Testis (tissue), 3 donors: ENCODE measurements around the gene DHRS3. TPM values are rescaled to one million over a fixed set of nuclear protein-coding genes. Genes with fewer than 3 reads are reported as not detected.
A peak's percentile ranks its signal among the peaks of the same experiment; 100 is the strongest.

ENCODE experiments used
- DNase-seq: peaks from one replicate; pipeline ENCODE4 v3.0.0-alpha.2; 2019
- H3K27ac ChIP-seq, 2 donors: fragments of 200-600 bp; sonication (generic); one replicate each; pipeline ENCODE4 v1.5.1; 2019
- H3K27me3 ChIP-seq: fragments of 200-600 bp; sonication (generic); one replicate; pipeline ENCODE4 v1.5.1; 2019
- H3K36me3 ChIP-seq: fragments of 200-600 bp; sonication (generic); one replicate; pipeline ENCODE4 v1.5.1; 2017; ENCODE audit warnings: low read depth; ENCODE audit errors: missing control alignments
- H3K4me1 ChIP-seq: fragments of 200-600 bp; sonication (generic); one replicate; pipeline ENCODE4 v1.5.1; 2019
- H3K4me3 ChIP-seq, 2 donors: fragments of 200-600 bp; sonication (generic); one replicate each; pipeline ENCODE4 v1.5.1; 2017 to 2019
- H3K9me3 ChIP-seq: fragments of 200-600 bp; sonication (generic); one replicate; pipeline ENCODE4 v1.5.1; 2017
- CTCF ChIP-seq, 3 experiments: fragments of 450-650 bp in 2 of 3; fragments of 200-600 bp in 1 of 3; sonication (generic) in 1 of 3; IDR thresholded peaks; one replicate each; pipeline ENCODE4 v1.5.1; 2016 to 2019; ENCODE audit warnings: antibody characterized with exemption in 3 of 3, mild to moderate bottlenecking in 2 of 3, moderate library complexity in 1 of 3
- POLR2A ChIP-seq: fragments of 450-650 bp; IDR thresholded peaks from one replicate; pipeline ENCODE4 v1.6.1; 2017; ENCODE audit warnings: antibody characterized with exemption, mild to moderate bottlenecking, moderate library complexity
- WGBS, 2 donors: methylation state at CpG; one replicate each; pipeline ENCODE4 v1.1.5; 2018; 5-methylcytosine and 5-hydroxymethylcytosine counted together
- intact Hi-C: fragments of 100-400 bp; cut with DNase I; formaldehyde crosslinking; loops from one replicate; pipeline ENCODE4 v1.15.1; 2023; ENCODE audit warnings: low total_unique reads
- polyA plus RNA-seq: library from polyadenylated mRNA; stranded (reverse); fragments of 350-450 nt; fragmentation: Illumina TruSeq; extraction: RNeasy Lipid Tissue Mini Kit (QIAGEN cat#74804); gene quantifications from one replicate; pipeline ENCODE4 v1.2.3, GENCODE V29; 2014; ENCODE audit warnings: low read depth, low replicate concordance; ENCODE audit not compliant: insufficient read depth
- total RNA-seq, 2 donors: library from RNA; depleted of rRNA; stranded (reverse); fragments of >200 nt; gene quantifications; one replicate each; pipeline ENCODE4 v1.2.3, GENCODE V29; 2016

DHRS3 gene
- total and polyA plus RNA-seq, 3 donors from 2014 or later = 27.1 to 38.7 (median 30.2) TPM

GRCh38 chr1:12620931-12621330 is 2.9 kb upstream of the DHRS3 start:
- no peaks in the 10 kb centered on the region for H3K36me3 ChIP-seq
- no peak overlapping the region for H3K4me3 ChIP-seq
- no peak overlapping the region for H3K27ac ChIP-seq
- intact Hi-C loops = loop anchor here (10.0 kb wide), 1 partner anchor 306 kb away; no protein-coding TSS in a partner anchor
- WGBS, 2 donors = 87 to 89% methylated on average over 8 of the region's 8 CpGs
- TF ChIP-seq POLR2A = no peak
- TF ChIP-seq CTCF (IDR thresholded peaks at IDR 0.05) = no peak
- H3K9me3 ChIP-seq = no peaks in the 10 kb centered on the region
- no peaks in the 10 kb centered on the region for H3K27me3 ChIP-seq
- DNase-seq = no peak
- peaks cover 19% of the 10 kb centered on the region for H3K4me1 ChIP-seq

- no peak for TF ChIP-seq POLR2A
- no peak for TF ChIP-seq CTCF (IDR thresholded peaks at IDR 0.05)
- WGBS, 2 donors = 38 to 46% methylated on average over 4 of the region's 4 CpGs
- H3K4me1 ChIP-seq = peaks cover 24% of the 10 kb centered on the region
- intact Hi-C loops = loop anchor here (10.0 kb wide), 1 partner anchor 306 kb away; no protein-coding TSS in a partner anchor
- H3K27me3 ChIP-seq = no peaks in the 10 kb centered on the region
- H3K9me3 ChIP-seq = no peaks in the 10 kb centered on the region
- H3K4me3 ChIP-seq = no peak overlapping the region
- no peak for DNase-seq
- H3K27ac ChIP-seq = no peak overlapping the region
- H3K36me3 ChIP-seq = no peaks in the 10 kb centered on the region
Measured at GRCh38 chr1:12620488-12620865, 2.5 kb upstream of the DHRS3 start.

GRCh38 chr1:12619792-12620487 is 1.9 kb upstream of the DHRS3 start:
- WGBS, 2 donors = 15 to 21% methylated on average over 14 to 23 of the region's 23 CpGs
- Histone ChIP-seq H3K36me3 (no peaks in the 10 kb centered on the region), H3K27ac (peak overlapping the region; percentile 43 to 68), H3K27me3 (no peaks in the 10 kb centered on the region), H3K4me1 (peaks cover 29% of the 10 kb centered on the region), H3K4me3 (peak overlapping the region in 1 of 2 donors; percentile 70), H3K9me3 (no peaks in the 10 kb centered on the region)
- DNase-seq = peak; percentile 93
- intact Hi-C loops = loop anchor here (10.0 kb wide), 2 partner anchors 215 to 305 kb away; no protein-coding TSS in a partner anchor
- TF ChIP-seq CTCF (IDR thresholded peaks at IDR 0.05) (peak; percentile 90 to 97 (median 95)), POLR2A (no peak)

GRCh38 chr1:12618965-12619791 is 1.2 kb upstream of the DHRS3 start:
- Histone ChIP-seq H3K27me3 (no peaks in the 10 kb centered on the region), H3K36me3 (no peaks in the 10 kb centered on the region), H3K4me3 (peak overlapping the region; percentile 62 to 70), H3K27ac (peak overlapping the region; percentile 43 to 68), H3K4me1 (peaks cover 33% of the 10 kb centered on the region), H3K9me3 (no peaks in the 10 kb centered on the region)
- peak; percentile 56 for DNase-seq
- intact Hi-C loops = loop anchor here (10.0 kb wide), 1 partner anchor 214 kb away; no protein-coding TSS in a partner anchor
- TF ChIP-seq POLR2A (no peak), CTCF (IDR thresholded peaks at IDR 0.05) (no peak)
- WGBS, 2 donors = 11 to 20% methylated on average over 13 to 29 of the region's 30 CpGs
